Stimulated activated CD8-positive, alpha-beta memory T cell treated with anti-CD3 and anti-CD28 coated beads, Interleukin-12 subunit alpha, Interleukin-12 subunit beta, amount 100 ng/mL, for 24 hours (primary cell): ENCODE results near the gene GABBR2.
"Not testable (repeated sequence)": the region's sequence is repeated elsewhere in the genome, so short reads cannot be mapped to it uniquely, and the experiment has no call there.

Experiments
- DNase-seq: peaks from one replicate; pipeline ENCODE4 v3.0.0-alpha.2; 2020; ENCODE audit errors: extremely low read depth

The GABBR2 gene

GRCh38 chr9:98596486-98596885, 112.2 kb downstream of the GABBR2 start:
- no peak for DNase-seq

- DNase-seq: no peak
These were observed 114.1 kb downstream of the GABBR2 start for GRCh38 chr9:98594546-98595160.

GRCh38 chr9:98593354-98594253, 115.1 kb downstream of the GABBR2 start:
- no peak for DNase-seq

GRCh38 chr9:98591696-98592095, 117.0 kb downstream of the GABBR2 start:
- no peak for DNase-seq

- DNase-seq: no peak
These were observed 118.6 kb downstream of the GABBR2 start for GRCh38 chr9:98590101-98590500.

- no peak for DNase-seq
These were observed 119.6 kb downstream of the GABBR2 start for GRCh38 chr9:98589102-98589501.

- DNase-seq: not testable (repeated sequence)
These were observed 123.8 kb downstream of the GABBR2 start for GRCh38 chr9:98584853-98585438.

- no peak for DNase-seq
These were observed 124.7 kb downstream of the GABBR2 start for GRCh38 chr9:98584059-98584458.

- DNase-seq: no peak
These were observed 125.3 kb downstream of the GABBR2 start for GRCh38 chr9:98583417-98583816.

GRCh38 chr9:98580956-98581355, 127.8 kb downstream of the GABBR2 start:
- DNase-seq: no peak

GRCh38 chr9:98579700-98580099, 129.0 kb downstream of the GABBR2 start:
- DNase-seq: no peak

- no peak for DNase-seq
These were observed 131.3 kb downstream of the GABBR2 start for GRCh38 chr9:98577446-98577845.

- no peak for DNase-seq
These were observed 131.9 kb downstream of the GABBR2 start for GRCh38 chr9:98576859-98577258.

GRCh38 chr9:98576354-98576753, 132.4 kb downstream of the GABBR2 start:
- no peak for DNase-seq

GRCh38 chr9:98575379-98576346, 133.1 kb downstream of the GABBR2 start:
- no peak for DNase-seq

- no peak for DNase-seq
These were observed 134.9 kb downstream of the GABBR2 start for GRCh38 chr9:98573749-98574278.

GRCh38 chr9:98572796-98573195, 135.9 kb downstream of the GABBR2 start:
- no peak for DNase-seq

GRCh38 chr9:98572054-98572627, 136.6 kb downstream of the GABBR2 start:
- DNase-seq: no peak

GRCh38 chr9:98571643-98572042, 137.1 kb downstream of the GABBR2 start:
- DNase-seq: no peak

GRCh38 chr9:98570663-98571440, 137.9 kb downstream of the GABBR2 start:
- no peak for DNase-seq
